Loucy (cell line): ENCODE results near the gene MMP2.

ENCODE experiments used
- CTCF ChIP-seq: fragments of 200-600 bp; sonication (generic); conservative IDR thresholded peaks from 2 replicates; pipeline ENCODE4 v1.5.1; 2014; ENCODE audit warnings: mild to moderate bottlenecking, antibody characterized with exemption, low read length
- EZH2phosphoT487 ChIP-seq: fragments of 200-600 bp; IDR thresholded peaks from 2 replicates; pipeline ENCODE4 v1.6.1; 2018; ENCODE audit warnings: antibody characterized with exemption, mild to moderate bottlenecking, moderate library complexity, borderline replicate concordance

- TF ChIP-seq CTCF (no peak), EZH2phosphoT487 (no peak)
Observed at GRCh38 chr16:55513616-55514015, 34.6 kb downstream of the MMP2 start.
